ENCODE measurements around the gene CACUL1. TPM values are rescaled to one million over a fixed set of nuclear protein-coding genes. Genes with fewer than 3 reads are reported as not detected.

Gene CACUL1
- total RNA-seq, 1 donor, result 40.6 TPM

DNA sequence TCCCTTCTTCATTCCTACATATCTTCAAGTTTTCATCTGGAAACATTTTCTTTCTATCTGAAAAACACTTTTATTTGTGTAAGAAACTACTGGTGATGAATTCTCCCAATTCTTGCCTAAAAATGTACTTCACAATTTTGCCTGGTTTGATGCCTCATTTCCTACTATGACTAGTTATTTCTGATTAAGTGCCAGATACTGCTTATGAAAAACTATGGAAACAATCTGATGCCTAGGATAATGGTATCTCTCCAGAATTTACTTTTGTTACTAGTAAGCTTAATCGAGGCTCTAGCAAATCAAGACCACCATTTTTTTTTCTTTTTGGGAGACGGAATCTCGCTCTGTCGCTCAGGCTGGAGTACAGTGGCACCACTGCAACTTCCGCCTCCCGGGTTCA lies 31.3 kb downstream of the CACUL1 start:
- no peak for DNase-seq (ENCODE audit: low read depth)
- TF ChIP-seq, protein P1, sequence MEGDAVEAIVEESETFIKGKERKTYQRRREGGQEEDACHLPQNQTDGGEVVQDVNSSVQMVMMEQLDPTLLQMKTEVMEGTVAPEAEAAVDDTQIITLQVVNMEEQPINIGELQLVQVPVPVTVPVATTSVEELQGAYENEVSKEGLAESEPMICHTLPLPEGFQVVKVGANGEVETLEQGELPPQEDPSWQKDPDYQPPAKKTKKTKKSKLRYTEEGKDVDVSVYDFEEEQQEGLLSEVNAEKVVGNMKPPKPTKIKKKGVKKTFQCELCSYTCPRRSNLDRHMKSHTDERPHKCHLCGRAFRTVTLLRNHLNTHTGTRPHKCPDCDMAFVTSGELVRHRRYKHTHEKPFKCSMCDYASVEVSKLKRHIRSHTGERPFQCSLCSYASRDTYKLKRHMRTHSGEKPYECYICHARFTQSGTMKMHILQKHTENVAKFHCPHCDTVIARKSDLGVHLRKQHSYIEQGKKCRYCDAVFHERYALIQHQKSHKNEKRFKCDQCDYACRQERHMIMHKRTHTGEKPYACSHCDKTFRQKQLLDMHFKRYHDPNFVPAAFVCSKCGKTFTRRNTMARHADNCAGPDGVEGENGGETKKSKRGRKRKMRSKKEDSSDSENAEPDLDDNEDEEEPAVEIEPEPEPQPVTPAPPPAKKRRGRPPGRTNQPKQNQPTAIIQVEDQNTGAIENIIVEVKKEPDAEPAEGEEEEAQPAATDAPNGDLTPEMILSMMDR (IDR thresholded peaks at IDR 0.05; ENCODE audit: insufficient read depth, low read depth, low read length), result no peak
- H3K4me3 ChIP-seq (ENCODE audit: low read depth, low read length), result no peak overlapping the region

DNA sequence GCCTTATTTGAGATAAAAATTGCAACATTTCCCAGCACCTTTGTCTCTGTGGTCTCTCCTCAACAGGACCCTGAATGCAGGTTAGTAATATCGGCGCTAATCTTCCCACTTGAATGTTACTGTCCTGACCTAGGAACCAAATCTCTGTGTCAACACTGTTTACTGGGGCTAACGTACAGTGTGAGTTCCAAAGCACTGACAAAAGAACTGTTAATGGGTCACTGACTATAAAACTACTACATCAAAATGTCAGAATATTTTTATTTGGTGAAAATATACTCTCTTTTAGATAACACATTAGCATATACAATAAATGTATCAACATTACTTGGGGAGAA lies 33.3 kb downstream of the CACUL1 start:
- TF ChIP-seq, protein P1 (IDR thresholded peaks at IDR 0.05; ENCODE audit: insufficient read depth, low read depth, low read length), result no peak
- no peak overlapping the region for H3K4me3 ChIP-seq (ENCODE audit: low read depth, low read length)
- DNase-seq (ENCODE audit: low read depth), result no peak

DNA sequence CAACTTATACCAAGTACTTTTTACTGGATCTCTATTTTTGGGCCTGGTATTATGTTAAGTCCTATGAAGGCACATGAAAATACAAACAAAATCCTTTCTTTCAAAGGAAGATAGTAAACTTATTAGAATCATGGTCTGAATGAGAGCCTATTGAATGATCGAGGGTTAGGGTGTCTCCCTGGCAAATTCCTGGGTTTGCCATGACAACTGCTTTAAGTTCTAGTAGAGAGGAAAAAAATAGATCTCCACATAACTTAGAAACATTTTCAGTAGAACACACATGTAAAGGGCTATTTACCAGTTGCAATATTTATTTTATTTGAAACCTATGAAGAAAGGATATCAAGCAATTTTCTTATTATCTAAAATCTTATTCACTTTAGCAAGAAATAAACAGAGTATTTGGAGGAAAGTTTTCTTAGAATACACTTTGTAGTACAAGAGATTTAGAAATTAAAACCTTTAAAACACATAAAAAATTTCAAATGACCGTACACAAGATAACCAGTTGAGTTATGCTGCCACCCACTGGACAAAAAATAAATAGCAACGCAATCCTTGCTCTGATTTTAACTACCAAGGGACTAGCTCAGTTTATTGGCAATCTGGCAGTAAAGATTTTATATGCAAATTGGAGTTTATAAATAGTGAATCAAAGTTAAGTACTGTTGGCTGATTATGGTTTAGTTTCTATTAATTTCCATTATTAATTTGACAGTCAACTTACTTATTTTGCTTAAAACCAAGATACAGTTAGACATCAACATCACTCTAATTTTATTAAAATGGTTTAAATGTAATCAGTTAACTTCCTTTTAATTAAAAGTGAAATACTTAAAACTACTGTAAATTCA lies 33.9 kb downstream of the CACUL1 start:
- DNase-seq (ENCODE audit: low read depth), result peak; percentile 72
- TF ChIP-seq, protein P1 (IDR thresholded peaks at IDR 0.05; ENCODE audit: insufficient read depth, low read depth, low read length), result peak; percentile 72
- H3K4me3 ChIP-seq (ENCODE audit: low read depth, low read length), result no peak overlapping the region

DNA sequence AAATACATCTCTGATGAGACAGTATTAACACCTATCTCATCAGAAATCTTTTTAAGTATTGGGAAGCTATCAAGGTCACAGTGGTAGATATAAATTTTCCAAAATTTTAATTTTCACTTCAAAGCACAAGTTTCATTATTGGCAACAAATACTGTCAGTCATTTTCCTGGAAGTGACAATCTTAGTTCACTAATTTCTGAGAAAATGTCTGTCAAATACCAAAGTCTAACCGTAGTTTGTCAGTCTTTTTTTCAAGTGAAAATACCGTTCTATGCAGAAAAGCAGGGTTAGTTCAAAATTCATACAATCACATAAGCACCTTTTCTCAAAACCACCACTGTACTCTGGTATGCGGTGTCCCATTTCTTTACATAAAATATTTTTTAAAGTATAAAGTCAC lies 40.4 kb downstream of the CACUL1 start:
- DNase-seq (ENCODE audit: low read depth), result no peak
- no peak overlapping the region for H3K4me3 ChIP-seq (ENCODE audit: low read depth, low read length)
- TF ChIP-seq, protein P1 (IDR thresholded peaks at IDR 0.05; ENCODE audit: insufficient read depth, low read depth, low read length), result no peak

DNA sequence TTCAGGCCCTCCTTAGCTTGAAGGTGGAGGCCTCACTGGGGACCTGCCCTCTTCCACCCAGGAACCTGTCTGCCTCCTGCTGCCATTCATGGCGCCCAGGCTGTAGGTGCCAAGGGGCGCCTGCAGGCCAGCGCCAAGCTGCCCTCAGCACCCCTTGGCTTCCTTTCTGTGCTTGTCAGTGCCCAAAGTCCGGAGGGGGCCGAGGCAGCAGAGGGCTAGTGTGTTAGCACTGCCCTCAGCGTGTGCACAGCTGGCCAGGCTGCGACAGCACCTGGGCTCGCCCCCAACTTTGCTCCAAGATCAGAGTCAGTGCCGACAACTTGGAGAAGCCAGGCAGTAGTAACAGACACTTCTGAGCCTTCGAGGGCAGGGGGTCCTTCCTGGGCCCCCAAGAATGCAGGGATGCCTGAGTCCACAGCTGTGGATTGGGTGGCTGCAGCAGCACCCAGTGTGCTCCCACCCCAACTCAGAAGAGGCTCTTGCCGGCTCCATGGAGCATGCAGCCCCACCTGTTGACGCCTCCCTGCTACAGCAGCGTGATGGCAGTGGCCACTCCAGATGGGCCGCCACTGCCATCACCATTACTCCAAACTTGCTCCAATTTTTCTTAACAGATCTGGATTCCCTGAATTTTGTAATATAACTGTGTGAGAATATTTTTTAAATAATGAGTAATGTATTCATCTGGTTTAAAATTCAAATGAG lies 41.7 kb downstream of the CACUL1 start:
- H3K4me3 ChIP-seq (ENCODE audit: low read depth, low read length), result no peak overlapping the region
- DNase-seq (ENCODE audit: low read depth), result no peak
- TF ChIP-seq, protein P1 (IDR thresholded peaks at IDR 0.05; ENCODE audit: insufficient read depth, low read depth, low read length), result peak; percentile 29

DNA sequence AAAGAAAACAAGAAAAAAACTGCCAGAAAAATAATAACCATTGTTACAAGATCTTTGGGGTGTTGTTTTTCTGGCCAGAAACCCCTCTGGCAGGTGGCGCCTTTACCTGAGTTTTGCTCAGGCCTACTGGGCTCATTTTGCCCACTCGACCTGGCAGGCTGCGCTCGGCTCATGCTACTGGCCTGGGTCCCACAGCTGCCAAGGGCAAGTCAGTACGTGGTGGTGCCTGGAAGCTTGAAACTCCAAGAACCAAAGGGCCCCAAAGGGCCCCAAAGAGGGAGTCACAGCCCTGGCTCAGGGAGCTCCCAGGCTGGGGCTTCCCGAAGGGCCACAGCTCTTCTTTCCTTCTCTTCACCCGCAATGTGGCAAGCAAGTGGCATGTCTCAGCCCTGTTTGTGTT lies 42.7 kb downstream of the CACUL1 start:
- TF ChIP-seq, protein P1 (IDR thresholded peaks at IDR 0.05; ENCODE audit: insufficient read depth, low read depth, low read length), result no peak
- no peak for DNase-seq (ENCODE audit: low read depth)
- H3K4me3 ChIP-seq (ENCODE audit: low read depth, low read length), result no peak overlapping the region
